Brain microvascular endothelial cell (primary cell): ENCODE results near the gene PMS1.
A peak's percentile ranks its signal among the peaks of the same experiment; 100 is the strongest.
"Not testable (repeated sequence)": the region's sequence is repeated elsewhere in the genome, so short reads cannot be mapped to it uniquely, and the experiment has no call there.

ENCODE experiments used
- DNase-seq: peaks from one replicate; pipeline ENCODE4 v3.0.0-alpha.2; 2020
- H3K27ac ChIP-seq: fragments of 250-450 bp; sonication (Bioruptor Pico); 2 replicates; pipeline ENCODE4 v1.5.1; 2020; ENCODE audit warnings: mild to moderate bottlenecking, moderate library complexity
- H3K27me3 ChIP-seq: fragments of 250-450 bp; sonication (Bioruptor Pico); replicated peaks from 2 replicates; pipeline ENCODE4 v1.5.1; 2020; ENCODE audit warnings: mild to moderate bottlenecking
- H3K36me3 ChIP-seq: fragments of 250-450 bp; sonication (Bioruptor Pico); replicated peaks from 2 replicates; pipeline ENCODE4 v1.5.1; 2020; ENCODE audit warnings: mild to moderate bottlenecking
- H3K4me3 ChIP-seq: 2 replicates; pipeline ENCODE4 v1.5.1; 2011; ENCODE audit warnings: low read depth, mild to moderate bottlenecking, control low read depth, low read length, moderate library complexity
- in situ Hi-C: cut with HindIII; loops from 2 replicates; pipeline ENCODE4 v1.10.0; 2017; ENCODE audit warnings: low sequenced_read_pairs, low pct_ligation_motif_present
- TF ChIP-seq, protein P1 (sequence below): IDR thresholded peaks from 2 replicates; pipeline ENCODE4 v1.5.1; 2011; ENCODE audit warnings: low read depth, mild to moderate bottlenecking, moderate library complexity, low read length, control low read depth, inconsistent platforms; ENCODE audit errors: missing control alignments

PMS1 gene

GRCh38 chr2:189834059-189834458, 49.8 kb downstream of the PMS1 start:
- TF ChIP-seq, protein P1, sequence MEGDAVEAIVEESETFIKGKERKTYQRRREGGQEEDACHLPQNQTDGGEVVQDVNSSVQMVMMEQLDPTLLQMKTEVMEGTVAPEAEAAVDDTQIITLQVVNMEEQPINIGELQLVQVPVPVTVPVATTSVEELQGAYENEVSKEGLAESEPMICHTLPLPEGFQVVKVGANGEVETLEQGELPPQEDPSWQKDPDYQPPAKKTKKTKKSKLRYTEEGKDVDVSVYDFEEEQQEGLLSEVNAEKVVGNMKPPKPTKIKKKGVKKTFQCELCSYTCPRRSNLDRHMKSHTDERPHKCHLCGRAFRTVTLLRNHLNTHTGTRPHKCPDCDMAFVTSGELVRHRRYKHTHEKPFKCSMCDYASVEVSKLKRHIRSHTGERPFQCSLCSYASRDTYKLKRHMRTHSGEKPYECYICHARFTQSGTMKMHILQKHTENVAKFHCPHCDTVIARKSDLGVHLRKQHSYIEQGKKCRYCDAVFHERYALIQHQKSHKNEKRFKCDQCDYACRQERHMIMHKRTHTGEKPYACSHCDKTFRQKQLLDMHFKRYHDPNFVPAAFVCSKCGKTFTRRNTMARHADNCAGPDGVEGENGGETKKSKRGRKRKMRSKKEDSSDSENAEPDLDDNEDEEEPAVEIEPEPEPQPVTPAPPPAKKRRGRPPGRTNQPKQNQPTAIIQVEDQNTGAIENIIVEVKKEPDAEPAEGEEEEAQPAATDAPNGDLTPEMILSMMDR: no peak
- Histone ChIP-seq H3K4me3 (no peak overlapping the region), H3K27ac (no peak overlapping the region), H3K36me3 (no peaks in the 10 kb centered on the region), H3K27me3 (no peaks in the 10 kb centered on the region)
- no peak for DNase-seq
- in situ Hi-C loops: no loop called here

DNA sequence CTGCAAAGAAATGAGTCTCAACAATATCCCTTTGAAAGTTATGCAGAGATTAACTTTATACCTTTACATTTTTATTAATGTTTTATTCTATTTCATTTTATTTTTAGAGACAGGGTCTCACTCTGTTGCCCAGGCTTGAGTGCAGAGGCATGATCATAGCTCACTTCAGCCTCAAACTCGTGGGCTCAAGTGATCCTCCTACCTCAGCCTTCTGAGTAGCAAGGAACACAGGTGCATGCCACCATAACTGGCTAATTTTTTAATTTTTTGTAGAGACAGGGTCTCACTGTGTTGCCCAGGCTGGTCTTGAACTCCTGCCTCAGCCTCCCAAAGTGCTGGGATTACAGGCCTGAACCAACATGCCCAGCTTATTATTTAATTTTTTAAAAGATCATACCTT, 50.4 kb downstream of the PMS1 start:
- DNase-seq, in situ Hi-C loops, H3K36me3 ChIP-seq, H3K27me3 ChIP-seq, H3K4me3 ChIP-seq, H3K27ac ChIP-seq: not testable (repeated sequence)

DNA sequence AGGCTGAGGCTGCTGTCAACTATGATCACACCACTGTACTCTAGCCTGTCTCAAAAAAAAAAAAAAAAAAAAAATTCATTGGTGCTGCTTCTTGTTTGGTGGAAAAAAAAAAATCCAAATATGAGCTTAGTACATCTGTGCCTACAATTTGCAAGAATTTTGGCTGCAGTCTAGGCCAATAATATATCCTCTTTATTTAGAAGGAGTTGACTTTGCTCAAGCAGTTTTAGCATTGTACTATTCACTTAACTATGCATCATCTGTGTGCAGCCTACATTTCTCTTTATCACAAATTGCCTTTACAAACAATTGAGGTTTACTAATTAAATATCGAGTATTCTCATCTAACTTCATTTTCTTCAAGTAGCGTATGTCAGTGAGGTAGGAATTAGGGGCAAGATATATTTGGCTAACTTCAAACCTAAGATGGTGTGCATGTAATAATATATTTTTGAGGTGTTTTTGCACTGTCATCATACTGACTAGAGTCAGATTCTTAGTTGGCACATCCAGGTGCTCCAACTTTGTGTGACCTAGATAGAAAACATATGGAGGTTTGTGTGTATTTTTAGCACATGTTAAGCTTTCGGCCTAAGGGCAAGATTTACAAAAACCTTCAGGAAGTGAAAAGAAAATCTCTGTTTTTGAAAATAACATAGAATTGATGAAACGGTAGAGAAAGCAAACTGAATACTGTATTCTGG, 51.8 kb downstream of the PMS1 start:
- in situ Hi-C loops: no loop called here
- DNase-seq: no peak
- no peak overlapping the region for H3K4me3 ChIP-seq
- H3K27me3 ChIP-seq: no peaks in the 10 kb centered on the region
- TF ChIP-seq, protein P1: no peak
- no peaks in the 10 kb centered on the region for H3K36me3 ChIP-seq
- peak overlapping the region; percentile 83 for H3K27ac ChIP-seq

DNA sequence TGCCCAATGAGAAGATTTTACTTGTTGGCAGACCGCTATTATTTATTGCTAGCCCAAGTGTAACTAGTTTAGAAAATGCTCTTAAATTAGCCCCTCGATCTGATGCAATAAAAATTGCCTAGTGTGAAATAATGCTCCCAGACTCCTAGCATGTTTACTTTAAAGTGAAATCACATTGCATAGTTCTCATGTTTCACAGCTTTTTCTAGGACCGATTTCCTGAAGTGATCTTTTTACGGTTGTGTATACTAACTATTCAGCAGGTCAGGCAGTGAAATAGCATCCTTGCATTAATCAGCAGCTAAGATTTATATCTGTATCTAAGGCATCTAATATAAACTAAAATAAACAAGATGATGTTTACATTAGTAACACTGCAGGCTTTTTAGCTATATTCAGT, 52.4 kb downstream of the PMS1 start:
- in situ Hi-C loops: no loop called here
- H3K27me3 ChIP-seq: no peaks in the 10 kb centered on the region
- H3K27ac ChIP-seq: peak overlapping the region; percentile 83
- no peaks in the 10 kb centered on the region for H3K36me3 ChIP-seq
- no peak overlapping the region for H3K4me3 ChIP-seq
- peak; percentile 51 for DNase-seq
- TF ChIP-seq, protein P1: no peak

GRCh38 chr2:189837326-189837725, 53.1 kb downstream of the PMS1 start:
- TF ChIP-seq, protein P1: no peak
- no peak for DNase-seq
- in situ Hi-C loops: no loop called here
- no peaks in the 10 kb centered on the region for H3K36me3 ChIP-seq
- H3K27me3 ChIP-seq: no peaks in the 10 kb centered on the region
- H3K27ac ChIP-seq: no peak overlapping the region
- H3K4me3 ChIP-seq: no peak overlapping the region

GRCh38 chr2:189841019-189841418, 56.8 kb downstream of the PMS1 start:
- in situ Hi-C loops: no loop called here
- no peak overlapping the region for H3K27ac ChIP-seq

More at GRCh38 chr2:189841019-189841418, 56.8 kb downstream of the PMS1 start:
- no peak for DNase-seq
- Histone ChIP-seq H3K4me3 (no peak overlapping the region), H3K36me3 (no peaks in the 10 kb centered on the region), H3K27me3 (no peaks in the 10 kb centered on the region)
- TF ChIP-seq, protein P1: no peak
